GM21447 (cell line): ENCODE data around the gene ARHGEF6.
A peak's percentile ranks its signal among the peaks of the same experiment; 100 is the strongest.
"Not testable (repeated sequence)": the region's sequence is repeated elsewhere in the genome, so short reads cannot be mapped to it uniquely, and the experiment has no call there.

Experiments used
- ATAC-seq: cut with Tn5 transposase; IDR thresholded peaks from one replicate; pipeline ENCODE4 v1.9.1; 2021; ENCODE audit not compliant: unreplicated experiment

Gene ARHGEF6

GRCh38 chrX:136783159-136783558 lies 2.4 kb upstream of the ARHGEF6 start:
- no peak for ATAC-seq

GRCh38 chrX:136781180-136781797 lies 557 bp upstream of the ARHGEF6 start:
- ATAC-seq, result no peak

- no peak for ATAC-seq
These were observed 491 bp downstream of the ARHGEF6 start for GRCh38 chrX:136780241-136780640.

DNA sequence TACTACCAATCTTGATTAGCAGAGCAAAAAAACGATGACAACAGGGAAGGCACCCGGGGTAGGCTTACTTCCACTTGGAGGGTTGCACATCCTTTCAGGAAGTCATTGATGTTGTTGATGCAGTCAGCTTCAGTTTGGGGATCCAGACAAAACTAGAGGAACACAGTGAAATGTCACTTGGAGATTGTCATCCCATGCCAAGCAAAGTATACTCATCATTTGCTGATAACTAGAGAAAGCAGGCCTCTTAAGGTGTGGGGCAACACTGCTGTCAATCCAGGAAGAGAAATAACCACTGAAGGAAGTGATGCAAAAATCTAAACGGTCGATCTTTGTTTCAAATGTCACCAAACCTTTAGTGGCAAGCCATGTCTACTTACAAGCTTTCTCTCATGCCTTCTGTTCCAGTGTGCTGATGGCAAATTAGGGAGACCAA lies 1.4 kb downstream of the ARHGEF6 start:
- ATAC-seq, result no peak

DNA sequence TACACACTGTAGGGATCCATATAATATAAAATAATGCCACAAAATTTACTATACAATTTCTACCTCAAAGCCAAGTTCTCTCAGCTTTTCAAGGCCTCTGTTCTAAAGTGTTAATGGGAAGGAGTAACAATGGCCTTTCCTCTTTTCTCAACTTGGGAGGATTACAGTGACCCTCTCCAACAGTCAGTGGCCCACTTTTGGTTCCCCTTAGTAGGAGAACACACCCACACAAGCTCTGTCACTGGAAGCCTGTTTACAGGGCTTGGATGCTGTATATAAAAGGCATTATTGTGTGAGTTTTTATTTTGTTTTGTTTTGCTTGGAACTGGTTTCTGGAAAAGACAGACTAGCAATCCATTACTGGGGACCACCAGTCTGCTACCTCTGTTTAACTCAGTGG lies 1.8 kb downstream of the ARHGEF6 start:
- no peak for ATAC-seq

DNA sequence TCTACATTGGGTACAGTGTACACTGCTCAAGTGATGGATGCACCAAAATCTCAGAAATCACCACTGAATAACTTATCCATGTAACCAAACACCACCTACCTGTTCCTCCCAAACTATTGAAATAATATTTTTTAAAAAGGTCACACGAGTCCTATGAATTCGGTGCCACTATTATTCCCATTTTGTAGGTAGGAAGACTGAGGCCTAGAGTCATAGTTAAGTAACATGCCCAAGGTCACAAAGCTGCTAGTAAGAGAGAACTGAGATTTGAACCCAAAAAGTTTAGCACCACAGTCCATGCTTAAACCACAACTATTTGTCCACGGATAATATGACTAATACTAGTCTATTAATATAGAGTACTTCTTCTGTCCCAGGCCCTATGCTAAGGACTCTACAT lies 2.7 kb downstream of the ARHGEF6 start:
- no peak for ATAC-seq

GRCh38 chrX:136773648-136774047 lies 7.1 kb downstream of the ARHGEF6 start:
- ATAC-seq, result no peak

GRCh38 chrX:136771869-136772268 lies 8.9 kb downstream of the ARHGEF6 start:
- ATAC-seq, result not testable (repeated sequence)

GRCh38 chrX:136768469-136769084 lies 12.2 kb downstream of the ARHGEF6 start:
- peak; percentile 34 for ATAC-seq

- peak; percentile 69 for ATAC-seq
These were observed 13.4 kb downstream of the ARHGEF6 start for GRCh38 chrX:136767104-136767941.

- no peak for ATAC-seq
These were observed 14.0 kb downstream of the ARHGEF6 start for GRCh38 chrX:136766785-136767103.

DNA sequence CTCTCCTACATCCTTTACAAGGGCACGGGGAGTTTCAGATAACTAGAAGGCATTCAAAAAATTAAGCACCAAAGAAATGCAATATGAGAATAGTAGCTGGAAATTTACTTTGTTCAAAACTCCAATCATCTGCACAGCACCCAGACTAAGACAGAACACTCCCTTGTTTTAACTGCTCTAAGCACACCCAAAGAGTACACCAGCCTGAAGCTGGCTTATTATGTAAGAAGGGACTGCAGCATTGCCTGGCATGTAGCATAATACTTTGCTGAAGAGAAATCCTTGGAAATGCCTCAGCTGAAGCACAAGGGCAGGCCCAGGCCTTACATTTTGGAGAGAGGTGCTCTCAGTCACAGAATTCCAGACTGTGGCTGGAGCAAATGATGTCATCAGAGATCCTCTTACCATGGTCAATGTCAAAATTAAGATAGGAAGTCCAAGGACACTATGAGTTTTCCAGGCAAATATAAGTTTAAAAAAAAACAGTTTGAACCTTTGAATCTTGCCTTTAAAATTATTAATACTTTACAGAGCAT lies 14.8 kb downstream of the ARHGEF6 start:
- ATAC-seq, result no peak

GRCh38 chrX:136764206-136764605 lies 16.5 kb downstream of the ARHGEF6 start:
- ATAC-seq, result no peak

- ATAC-seq, result no peak
These were observed 17.8 kb downstream of the ARHGEF6 start for GRCh38 chrX:136762820-136763452.

- no peak for ATAC-seq
These were observed 19.3 kb downstream of the ARHGEF6 start for GRCh38 chrX:136761421-136761820.

DNA sequence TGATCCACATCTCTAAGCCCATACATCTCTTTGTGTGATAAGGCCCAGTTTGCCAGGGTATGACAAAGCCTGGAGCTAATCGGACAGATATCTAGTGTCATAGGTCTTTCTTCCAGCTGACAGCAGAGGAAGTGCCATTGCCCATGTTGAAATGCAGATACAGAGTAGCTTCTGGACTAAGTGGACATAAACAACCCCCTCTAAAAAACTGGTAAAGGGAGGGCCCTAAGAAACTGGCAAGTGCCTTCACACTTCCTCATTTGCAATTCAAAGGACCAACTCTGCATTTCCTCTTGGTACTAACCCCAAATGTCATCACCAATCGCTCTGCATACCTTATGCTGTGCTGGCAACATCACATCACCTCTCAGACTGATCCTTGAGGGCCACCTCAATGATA lies 20.8 kb downstream of the ARHGEF6 start:
- peak; percentile 72 for ATAC-seq

GRCh38 chrX:136755411-136755810 lies 25.3 kb downstream of the ARHGEF6 start:
- no peak for ATAC-seq

- no peak for ATAC-seq
These were observed 26.1 kb downstream of the ARHGEF6 start for GRCh38 chrX:136754651-136755050.

DNA sequence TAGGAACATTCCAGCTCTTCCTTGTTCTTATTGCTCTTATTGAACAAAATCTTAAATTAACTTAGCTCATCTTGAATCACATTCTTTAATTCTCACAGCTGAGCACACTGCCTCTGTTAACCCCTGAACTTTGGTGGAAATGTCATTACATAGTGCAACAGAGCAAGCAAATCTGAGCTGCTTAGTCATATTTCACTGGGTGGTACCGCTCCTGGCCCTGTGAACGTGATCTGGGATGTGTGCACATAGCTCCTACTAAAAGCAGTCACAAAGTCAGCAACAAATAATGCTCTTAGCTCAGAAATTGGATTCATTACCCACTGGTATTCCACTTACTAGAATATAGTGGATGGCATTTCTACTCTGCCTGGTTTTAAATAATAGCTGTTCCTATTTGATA lies 27.9 kb downstream of the ARHGEF6 start:
- ATAC-seq, result no peak

DNA sequence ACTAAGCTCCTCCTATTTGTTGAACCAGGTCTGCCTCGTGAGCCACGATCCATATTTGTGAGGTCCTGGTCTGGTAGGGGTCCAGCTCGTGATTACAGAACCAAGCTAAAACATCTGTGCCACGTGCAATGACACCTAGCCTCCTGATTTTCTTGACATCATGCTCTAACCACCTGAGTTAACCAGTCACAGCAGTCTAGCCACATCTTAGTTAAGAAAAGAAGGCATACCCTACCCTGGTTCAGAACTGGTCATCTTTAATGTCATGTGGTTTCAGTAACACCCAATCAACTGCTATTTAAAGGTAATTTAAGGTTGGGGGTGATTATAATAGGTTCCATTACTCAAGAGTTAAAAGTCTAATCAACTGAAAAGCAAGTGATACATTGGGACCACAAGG lies 28.4 kb downstream of the ARHGEF6 start:
- ATAC-seq, result no peak

GRCh38 chrX:136750364-136750763 lies 30.4 kb downstream of the ARHGEF6 start:
- ATAC-seq, result no peak
